A673 (cell line): ENCODE data around the gene FBXO9. TPM values are rescaled to one million over a fixed set of nuclear protein-coding genes. Genes with fewer than 3 reads are reported as not detected.
A peak's percentile ranks its signal among the peaks of the same experiment; 100 is the strongest.

ENCODE experiments used
- BruUV-seq: library from RNA; stranded (reverse); fragments of 400-500 nt; replicated peaks from 2 replicates; lab custom pipeline; 2021; lab: Mats Ljungman, UMichigan
- CTCF ChIA-PET: fragments of 300-600 bp; sonication (Branson Sonifier 250); formaldehyde crosslinking; loops from one replicate; lab custom pipeline; 2022; ENCODE audit warnings: antibody characterized with exemption; lab: Charles Lee
- POLR2A ChIA-PET: fragments of 300-600 bp; sonication (Branson Sonifier 250); formaldehyde crosslinking; loops from one replicate; lab custom pipeline; 2022; ENCODE audit warnings: antibody characterized with exemption; ENCODE audit not compliant: low non-redundant PET; lab: Charles Lee
- DNase-seq: peaks from one replicate; pipeline ENCODE4 v3.0.0-alpha.2; 2015; ENCODE audit warnings: low spot score
- H3K27ac ChIP-seq: fragments of 200-600 bp; sonication (generic); 2 replicates; pipeline ENCODE4 v1.5.1; 2016; ENCODE audit warnings: mixed run types, low read depth, mild to moderate bottlenecking, mixed read lengths, antibody characterized with exemption, low read length; ENCODE audit not compliant: poor library complexity, severe bottlenecking
- H3K27me3 ChIP-seq: fragments of 200-600 bp; sonication (generic); replicated peaks from 2 replicates; pipeline ENCODE4 v1.6.1; 2017; ENCODE audit warnings: mixed run types, low read depth, mild to moderate bottlenecking, mixed read lengths, antibody characterized with exemption, low read length; ENCODE audit not compliant: insufficient read depth, poor library complexity
- H3K36me3 ChIP-seq: fragments of 200-600 bp; sonication (generic); 2 replicates; pipeline ENCODE4 v1.6.1; 2016; ENCODE audit warnings: mixed run types, mild to moderate bottlenecking, mixed read lengths, antibody characterized with exemption, low read length; ENCODE audit not compliant: insufficient read depth, poor library complexity, severe bottlenecking
- H3K4me1 ChIP-seq: fragments of 200-600 bp; sonication (generic); 2 replicates; pipeline ENCODE4 v1.6.1; 2017; ENCODE audit warnings: mixed run types, mild to moderate bottlenecking, mixed read lengths, antibody characterized with exemption, low read length; ENCODE audit not compliant: insufficient read depth, poor library complexity, severe bottlenecking
- H3K4me3 ChIP-seq: fragments of 200-600 bp; sonication (generic); 2 replicates; pipeline ENCODE4 v1.5.1; 2016; ENCODE audit warnings: low read depth, mixed run types, mild to moderate bottlenecking, mixed read lengths, low read length; ENCODE audit not compliant: poor library complexity, severe bottlenecking
- H3K9me3 ChIP-seq: fragments of 200-600 bp; sonication (generic); 2 replicates; pipeline ENCODE4 v1.6.1; 2016; ENCODE audit warnings: mixed run types, low read depth, mild to moderate bottlenecking, mixed read lengths, antibody characterized with exemption, low read length; ENCODE audit not compliant: poor library complexity, severe bottlenecking
- CTCF ChIP-seq: fragments of 300-800, 200-600 bp; sonication (generic); conservative IDR thresholded peaks from 2 replicates; pipeline ENCODE4 v1.5.1; 2017; ENCODE audit warnings: low read depth, mild to moderate bottlenecking, antibody characterized with exemption, low read length, moderate library complexity, mixed read lengths
- EZH2 ChIP-seq: fragments of 200-600 bp; sonication (generic); IDR thresholded peaks from 2 replicates; pipeline ENCODE4 v1.6.1; 2017; ENCODE audit warnings: borderline replicate concordance, low read depth, mild to moderate bottlenecking, mixed read lengths, antibody characterized with exemption, low read length; ENCODE audit not compliant: poor library complexity, severe bottlenecking
- intact Hi-C: fragments of 100-400 bp; cut with micrococcal nuclease; formaldehyde crosslinking; loops from one replicate; pipeline ENCODE4 v1.10.0; 2022; ENCODE audit not compliant: unreplicated experiment
- total RNA-seq: library from RNA; stranded (reverse); gene quantifications from 2 replicates; pipeline ENCODE4 v1.2.3, GENCODE V29; 2021

FBXO9 gene
- total RNA-seq, 1 experiment from 2014 or later, result 76.7 TPM

DNA sequence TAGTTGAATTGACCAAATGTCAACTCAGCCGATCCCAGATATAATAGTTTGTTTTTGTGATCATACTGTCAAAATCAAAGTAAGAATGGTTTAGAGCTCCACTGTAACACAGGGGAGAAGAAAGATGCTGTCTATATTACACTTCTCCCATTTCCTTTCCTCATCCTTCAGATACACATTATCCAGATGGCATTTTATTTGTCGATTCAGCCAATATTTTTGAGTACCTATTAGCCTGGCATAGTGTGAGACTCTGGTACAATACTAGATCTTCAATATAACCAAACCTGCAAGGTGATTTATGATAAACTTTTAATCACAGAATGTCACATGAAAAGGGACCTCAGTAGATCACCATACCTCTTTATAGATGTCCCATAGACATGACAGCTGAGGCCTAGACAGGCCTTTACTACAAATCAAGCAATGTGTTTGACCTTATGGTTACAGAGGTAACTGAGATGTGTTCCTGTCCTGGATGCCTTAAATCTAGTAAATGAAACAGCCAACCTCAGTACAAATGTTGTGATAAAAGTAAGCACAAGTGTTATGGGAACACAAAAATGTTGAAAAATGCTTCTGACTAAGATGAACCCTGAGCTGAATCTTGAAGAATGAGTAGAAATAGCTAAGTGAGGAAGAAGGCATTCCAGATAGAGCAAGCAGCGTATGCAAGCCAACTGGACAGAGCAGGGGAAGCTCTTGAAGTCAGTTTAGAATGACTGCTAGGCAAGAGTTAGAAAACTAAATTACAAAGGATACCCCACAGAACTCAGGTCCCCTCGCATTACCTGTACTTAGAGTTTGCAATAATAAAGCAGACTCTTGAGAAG, 1.9 kb downstream of the FBXO9 start:
- H3K36me3 ChIP-seq, result peaks cover 11% of the 10 kb centered on the region
- POLR2A ChIA-PET, result no interaction called here
- intact Hi-C loops, result no loop called here
- no peak overlapping the region for H3K27ac ChIP-seq
- TF ChIP-seq CTCF (no peak), EZH2 (no peak)
- peaks cover 7% of the 10 kb centered on the region for H3K4me1 ChIP-seq
- no peaks in the 10 kb centered on the region for H3K27me3 ChIP-seq
- H3K4me3 ChIP-seq, result peak overlapping the region; percentile 83
- DNase-seq, result no peak
- no TSS peak for BruUV-seq
- H3K9me3 ChIP-seq, result no peaks in the 10 kb centered on the region
- CTCF ChIA-PET, result no interaction called here

GRCh38 chr6:53067849-53068361, 2.7 kb downstream of the FBXO9 start:
- no TSS peak for BruUV-seq

GRCh38 chr6:53069427-53069826, 4.2 kb downstream of the FBXO9 start:
- ChIA-PET CTCF (interaction anchor here (0.6 kb wide), 1 partner anchor 457 kb away, joined by 4 read pairs; no protein-coding TSS in a partner anchor), POLR2A (no interaction called here)
- no peak for DNase-seq
- peaks cover 7% of the 10 kb centered on the region for H3K4me1 ChIP-seq
- H3K36me3 ChIP-seq, result peaks cover 28% of the 10 kb centered on the region
- no TSS peak for BruUV-seq
- no peaks in the 10 kb centered on the region for H3K9me3 ChIP-seq
- intact Hi-C loops, result no loop called here
- no peaks in the 10 kb centered on the region for H3K27me3 ChIP-seq
- no peak for TF ChIP-seq CTCF
- TF ChIP-seq EZH2, result no peak
- no peak overlapping the region for H3K4me3 ChIP-seq
- no peak overlapping the region for H3K27ac ChIP-seq

More at GRCh38 chr6:53067849-53068361, 2.7 kb downstream of the FBXO9 start:
- TF ChIP-seq CTCF, result no peak
- no peak for TF ChIP-seq EZH2
- Histone ChIP-seq H3K36me3 (peaks cover 14% of the 10 kb centered on the region), H3K27ac (no peak overlapping the region), H3K4me1 (peaks cover 7% of the 10 kb centered on the region), H3K9me3 (no peaks in the 10 kb centered on the region), H3K27me3 (no peaks in the 10 kb centered on the region), H3K4me3 (no peak overlapping the region)
- DNase-seq, result no peak
- intact Hi-C loops, result no loop called here
- ChIA-PET POLR2A (no interaction called here), CTCF (no interaction called here)
